B cell (primary cell): Measurements from ENCODE around the gene ZBTB4. TPM values are rescaled to one million over a fixed set of nuclear protein-coding genes. Genes with fewer than 3 reads are reported as not detected.
A peak's percentile ranks its signal among the peaks of the same experiment; 100 is the strongest.

ENCODE experiments used
- ATAC-seq: fragments of 200-7000 bp; cut with Tn5 transposase; one replicate; pipeline ENCODE4 v1.10.0; 2021; ENCODE audit warnings: low read depth, mild to moderate bottlenecking, moderate number of reproducible peaks, moderate library complexity
- CTCF ChIA-PET: fragments of 350-600 bp; sonication (Branson Sonifier 250); formaldehyde crosslinking; loops from one replicate; lab custom pipeline; 2021; ENCODE audit warnings: antibody characterized with exemption, inconsistent platforms; lab: Charles Lee
- POLR2A ChIA-PET: fragments of 350-600 bp; sonication (Branson Sonifier 250); formaldehyde crosslinking; loops from one replicate; lab custom pipeline; 2021; ENCODE audit warnings: antibody characterized with exemption; lab: Charles Lee
- DNase-seq: peaks from one replicate; pipeline ENCODE4 v3.0.0; 2013
- H2AFZ ChIP-seq: 2 replicates; pipeline ENCODE4 v1.6.1; 2012; ENCODE audit warnings: mild to moderate bottlenecking, low read depth, low read length; ENCODE audit not compliant: insufficient read depth, poor library complexity, severe bottlenecking
- H3K27ac ChIP-seq, 2 donors: 1 replicate in 1 of 2; 2 replicates in 1 of 2; pipeline ENCODE4 v1.5.1; 2012 to 2013; ENCODE audit warnings: low read length in 2 of 2, mild to moderate bottlenecking in 2 of 2, moderate library complexity in 1 of 2
- H3K27me3 ChIP-seq, 4 experiments: fragments of 200-600 bp in 1 of 4; sonication (generic) in 1 of 4; replicated peaks in 1 of 4; 1 replicate in 2 of 4; 2 replicates in 2 of 4; pipeline versions ENCODE4 v1.6.1 to v1.7.0; 2013 to 2016; ENCODE audit warnings: low read length in 3 of 4, mild to moderate bottlenecking in 2 of 4, mixed read lengths in 1 of 4, moderate library complexity in 1 of 4; ENCODE audit not compliant: insufficient read depth in 4 of 4, control insufficient read depth in 3 of 4; ENCODE audit errors: control extremely low read depth in 1 of 4
- H3K36me3 ChIP-seq, 2 experiments: replicated peaks in 1 of 2; 1 replicate in 1 of 2; 2 replicates in 1 of 2; pipeline versions ENCODE4 v1.6.1 to v1.7.1; 2013; ENCODE audit warnings: low read length in 1 of 2; ENCODE audit not compliant: insufficient read depth in 2 of 2, control insufficient read depth in 1 of 2; ENCODE audit errors: control extremely low read depth in 1 of 2, extremely low read depth in 1 of 2
- H3K4me1 ChIP-seq, 2 donors: fragments of 200-600 bp in 1 of 2; sonication (generic) in 1 of 2; 1 replicate in 1 of 2; 2 replicates in 1 of 2; pipeline versions ENCODE4 v1.5.1 to v1.6.1; 2013 to 2017; ENCODE audit warnings: low read length in 2 of 2; ENCODE audit not compliant: control insufficient read depth in 2 of 2, insufficient read depth in 2 of 2
- H3K4me2 ChIP-seq: replicated peaks from 2 replicates; pipeline ENCODE3; 2012; ENCODE audit warnings: mild to moderate bottlenecking, low read depth, low read length; ENCODE audit not compliant: poor library complexity, severe bottlenecking
- H3K4me3 ChIP-seq, 5 experiments: fragments of 200-600 bp in 1 of 5; sonication (generic) in 1 of 5; 1 replicate in 3 of 5; 2 replicates in 2 of 5; pipeline versions ENCODE4 v1.5.1 to v1.7.0; 2011 to 2016; ENCODE audit warnings: low read length in 4 of 5, mild to moderate bottlenecking in 4 of 5, low read depth in 2 of 5, control low read depth in 1 of 5, moderate library complexity in 1 of 5; ENCODE audit not compliant: insufficient read depth in 1 of 5; ENCODE audit errors: control extremely low read depth in 1 of 5, extremely low read depth in 1 of 5
- H3K79me2 ChIP-seq: fragments of 200-600 bp; sonication (generic); one replicate; pipeline ENCODE4 v1.6.0; 2016; ENCODE audit warnings: low read length; ENCODE audit not compliant: control insufficient read depth, insufficient read depth
- H3K9ac ChIP-seq: fragments of 200-600 bp; sonication (generic); 2 replicates; pipeline ENCODE4 v1.6.1; 2017; ENCODE audit warnings: mild to moderate bottlenecking, low read length, moderate library complexity
- H3K9me3 ChIP-seq, 3 donors: one replicate each; pipeline versions ENCODE4 v1.6.1 to v1.7.1; 2013; ENCODE audit warnings: low read length in 2 of 3; ENCODE audit not compliant: control insufficient read depth in 2 of 3, insufficient read depth in 1 of 3; ENCODE audit errors: control extremely low read depth in 1 of 3
- H4K20me1 ChIP-seq: 2 replicates; pipeline ENCODE4 v1.6.0; 2012; ENCODE audit warnings: mild to moderate bottlenecking, low read length; ENCODE audit not compliant: insufficient read depth, control insufficient read depth, poor library complexity, severe bottlenecking
- H3K27ac Mint-ChIP-seq: one replicate; pipeline ENCODE4 v1.8.0; 2021; ENCODE audit warnings: mixed read lengths
- H3K27me3 Mint-ChIP-seq: one replicate; pipeline ENCODE4 v1.8.0; 2021; ENCODE audit warnings: mixed read lengths
- H3K4me1 Mint-ChIP-seq: one replicate; pipeline ENCODE4 v1.8.0; 2021; ENCODE audit warnings: mixed read lengths
- H3K4me3 Mint-ChIP-seq: one replicate; pipeline ENCODE4 v1.8.0; 2021; ENCODE audit warnings: mixed read lengths
- H3K9me3 Mint-ChIP-seq: one replicate; pipeline ENCODE4 v1.8.0; 2022; ENCODE audit warnings: mixed read lengths; ENCODE audit not compliant: insufficient read depth
- EZH2 ChIP-seq: IDR thresholded peaks from 2 replicates; pipeline ENCODE4 v1.6.1; 2012; ENCODE audit warnings: borderline replicate concordance, low read depth, mild to moderate bottlenecking, moderate library complexity, low read length; ENCODE audit not compliant: insufficient read depth, poor library complexity, severe bottlenecking
- WGBS: methylation state at CpG from one replicate; pipeline ENCODE4 v1.1.5; 2013; ENCODE audit warnings: missing lambda C conversion rate; ENCODE audit not compliant: insufficient coverage; 5-methylcytosine and 5-hydroxymethylcytosine counted together
- intact Hi-C: fragments of 100-400 bp; cut with micrococcal nuclease; formaldehyde crosslinking; loops from one replicate; pipeline ENCODE4 v1.10.0; 2022
- polyA plus RNA-seq: library from polyadenylated mRNA; depleted of rRNA; stranded (reverse); fragments of >200 nt; gene quantifications from 2 replicates; pipeline ENCODE4 v1.2.3, GENCODE V29; 2012
- total RNA-seq, 2 donors: library from RNA; stranded (reverse); fragments of 120-200 nt in 1 of 2; gene quantifications; 1 replicate in 1 of 2; 2 replicates in 1 of 2; pipeline versions ENCODE4 v1.2.3 to v1.2.4, GENCODE V29; 2013 to 2022
- TF ChIP-seq, protein P1 (sequence below): fragments of 200-600 bp; IDR thresholded peaks from one replicate; pipeline ENCODE4 v1.8.0; 2022; ENCODE audit warnings: antibody characterized with exemption, mild to moderate bottlenecking

ZBTB4 gene
- total and polyA plus RNA-seq, 2 donors (not counting 1 experiment from before 2014, with no cell fraction given): 19.2 to 62.4 TPM

DNA sequence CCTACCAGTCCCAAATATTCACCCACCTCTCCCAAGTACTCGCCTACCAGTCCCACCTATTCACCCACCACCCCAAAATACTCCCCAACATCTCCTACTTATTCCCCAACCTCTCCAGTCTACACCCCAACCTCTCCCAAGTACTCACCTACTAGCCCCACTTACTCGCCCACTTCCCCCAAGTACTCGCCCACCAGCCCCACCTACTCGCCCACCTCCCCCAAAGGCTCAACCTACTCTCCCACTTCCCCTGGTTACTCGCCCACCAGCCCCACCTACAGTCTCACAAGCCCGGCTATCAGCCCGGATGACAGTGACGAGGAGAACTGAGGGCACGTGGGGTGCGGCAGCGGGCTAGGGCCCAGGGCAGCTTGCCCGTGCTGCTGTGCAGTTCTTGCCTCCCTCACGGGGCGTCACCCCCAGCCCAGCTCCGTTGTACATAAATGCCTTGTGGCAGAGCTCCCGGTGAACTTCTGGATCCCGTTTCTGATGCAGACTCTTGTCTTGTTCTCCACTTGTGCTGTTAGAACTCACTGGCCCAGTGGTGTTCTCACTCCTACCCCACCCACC lies 34.5 kb upstream of the ZBTB4 start:
- peaks cover 9 to 50% of the 10 kb centered on the region in 2 experiments for H3K36me3 ChIP-seq
- H3K4me3 Mint-ChIP-seq: no peak overlapping the region
- no peaks in the 10 kb centered on the region for H3K9me3 ChIP-seq
- H3K27me3 Mint-ChIP-seq: no peaks in the 10 kb centered on the region
- H3K4me1 ChIP-seq: no peaks in the 10 kb centered on the region
- peak overlapping the region; percentile 41 for H3K27ac Mint-ChIP-seq
- TF ChIP-seq, protein P1, sequence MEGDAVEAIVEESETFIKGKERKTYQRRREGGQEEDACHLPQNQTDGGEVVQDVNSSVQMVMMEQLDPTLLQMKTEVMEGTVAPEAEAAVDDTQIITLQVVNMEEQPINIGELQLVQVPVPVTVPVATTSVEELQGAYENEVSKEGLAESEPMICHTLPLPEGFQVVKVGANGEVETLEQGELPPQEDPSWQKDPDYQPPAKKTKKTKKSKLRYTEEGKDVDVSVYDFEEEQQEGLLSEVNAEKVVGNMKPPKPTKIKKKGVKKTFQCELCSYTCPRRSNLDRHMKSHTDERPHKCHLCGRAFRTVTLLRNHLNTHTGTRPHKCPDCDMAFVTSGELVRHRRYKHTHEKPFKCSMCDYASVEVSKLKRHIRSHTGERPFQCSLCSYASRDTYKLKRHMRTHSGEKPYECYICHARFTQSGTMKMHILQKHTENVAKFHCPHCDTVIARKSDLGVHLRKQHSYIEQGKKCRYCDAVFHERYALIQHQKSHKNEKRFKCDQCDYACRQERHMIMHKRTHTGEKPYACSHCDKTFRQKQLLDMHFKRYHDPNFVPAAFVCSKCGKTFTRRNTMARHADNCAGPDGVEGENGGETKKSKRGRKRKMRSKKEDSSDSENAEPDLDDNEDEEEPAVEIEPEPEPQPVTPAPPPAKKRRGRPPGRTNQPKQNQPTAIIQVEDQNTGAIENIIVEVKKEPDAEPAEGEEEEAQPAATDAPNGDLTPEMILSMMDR: no peak
- no peak for TF ChIP-seq EZH2
- no peak overlapping the region for H3K9ac ChIP-seq
- DNase-seq: peak; percentile 18
- intact Hi-C loops: loop anchor here (1.0 to 2.0 kb wide), 3 partner anchors 47 to 173 kb away; partner anchors contain the start of genes SENP3 and TP53
- no peak overlapping the region for H3K27ac ChIP-seq
- no peaks in the 10 kb centered on the region for H3K79me2 ChIP-seq
- H3K4me1 Mint-ChIP-seq: no peaks in the 10 kb centered on the region
- no peak overlapping the region for H3K4me3 ChIP-seq
- no peaks in the 10 kb centered on the region for H3K27me3 ChIP-seq
- H2AFZ ChIP-seq: no peak overlapping the region
- WGBS: 89% methylated on average over 17 of the region's 17 CpGs
- no peaks in the 10 kb centered on the region for H3K9me3 Mint-ChIP-seq
- H3K4me2 ChIP-seq: no peak overlapping the region
- ChIA-PET CTCF (interaction anchor here (0.6 to 19.2 kb wide), 33 partner anchors 8 to 468 kb away, joined by 3 to 666 read pairs (median 5); partner anchors contain the start of genes ACAP1, CD68, CHRNB1 and FXR2), POLR2A (interaction anchor here (0.5 to 4.2 kb wide), 4 partner anchors 46 to 174 kb away, joined by 4 to 32 read pairs (median 4); partner anchors contain the start of genes SENP3, TNFSF13 and WRAP53)
- ATAC-seq: no peak
- H4K20me1 ChIP-seq: no peaks in the 10 kb centered on the region
